H1 (cell line): ENCODE data around the gene GLRA1.

Experiments used
- CHD1 ChIP-seq: IDR thresholded peaks from 2 replicates; pipeline ENCODE4 v1.6.1; 2012; ENCODE audit warnings: low read depth, low read length, improper control_type of control experiment
- EP300 ChIP-seq, 2 experiments: IDR thresholded peaks; 1 replicate in 1 of 2; 2 replicates in 1 of 2; pipeline ENCODE4 v1.6.1; 2011 to 2012; ENCODE audit warnings: low read depth in 2 of 2, low read length in 2 of 2, mild to moderate bottlenecking in 2 of 2, borderline replicate concordance in 1 of 2, inconsistent platforms in 1 of 2, moderate library complexity in 1 of 2
- EZH2 ChIP-seq: fragments of 200-600 bp; sonication (generic); IDR thresholded peaks from 2 replicates; pipeline ENCODE4 v1.7.1; 2012; ENCODE audit warnings: low read depth, mild to moderate bottlenecking, moderate library complexity, low read length, inconsistent platforms; ENCODE audit not compliant: severe bottlenecking
- JUN ChIP-seq: IDR thresholded peaks from 2 replicates; pipeline ENCODE4 v1.6.1; 2011; ENCODE audit warnings: low read depth, mild to moderate bottlenecking, improper control_type of control experiment, low read length
- POLR2AphosphoS5 ChIP-seq: IDR thresholded peaks from 2 replicates; pipeline ENCODE4 v1.6.1; 2011; ENCODE audit warnings: low read depth, low read length
- SP2 ChIP-seq: IDR thresholded peaks from 2 replicates; pipeline ENCODE4 v1.6.1; 2012; ENCODE audit warnings: mild to moderate bottlenecking, low read length, inconsistent platforms
- SP4 ChIP-seq: IDR thresholded peaks from 2 replicates; pipeline ENCODE4 v1.6.1; 2012; ENCODE audit warnings: low read length, inconsistent platforms
- TAF1 ChIP-seq: IDR thresholded peaks from 2 replicates; pipeline ENCODE4 v1.6.1; 2011; ENCODE audit warnings: mild to moderate bottlenecking, low read depth, low read length
- ZNF274 ChIP-seq: IDR thresholded peaks from 2 replicates; pipeline ENCODE4 v1.7.0; 2012; ENCODE audit warnings: low read length, borderline replicate concordance; ENCODE audit errors: extremely low read depth
- TF ChIP-seq, protein P1 (sequence below), 3 experiments: IDR thresholded peaks; 1 replicate in 2 of 3; 2 replicates in 1 of 3; pipeline versions ENCODE4 v1.5.1 to v1.6.1; 2011; ENCODE audit warnings: low read length in 3 of 3, mild to moderate bottlenecking in 3 of 3, inconsistent platforms in 2 of 3, low read depth in 1 of 3, moderate library complexity in 1 of 3; ENCODE audit not compliant: insufficient read depth in 1 of 3; ENCODE audit errors: control extremely low read depth in 1 of 3

DNA sequence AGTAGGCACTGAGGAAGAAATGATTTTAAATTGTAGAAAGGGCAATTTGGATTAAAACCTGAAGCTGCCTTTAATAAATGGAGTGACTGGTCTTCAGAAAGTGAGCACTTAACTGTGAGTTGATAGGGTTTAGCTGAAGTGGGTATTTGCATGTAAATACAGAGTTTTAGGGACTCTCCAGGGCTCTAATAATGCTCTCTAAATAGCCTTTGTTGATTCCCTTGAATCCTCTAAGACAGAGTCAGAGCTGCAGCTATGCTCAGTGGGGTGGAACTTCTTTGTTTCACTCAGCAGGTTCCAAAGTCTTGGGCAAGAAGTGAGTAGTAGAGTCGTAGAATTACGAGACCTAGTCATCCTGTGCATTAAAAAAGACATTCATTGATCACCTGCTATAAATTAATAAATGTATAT, 21.4 kb downstream of the GLRA1 start:
- TF ChIP-seq TAF1 (no peak), EZH2 (no peak), EP300 (IDR thresholded peaks at IDR 0.05; ENCODE audit: borderline replicate concordance in 1 of 2, low read depth in 2 of 2, low read length in 2 of 2) (peak in 1 of 2 experiments; percentile 84; a peak in 1 of 3 replicates), CHD1 (no peak), JUN (no peak), POLR2AphosphoS5 (peak; percentile 39; the same call in 1 of the 2 replicates), SP2 (no peak), ZNF274 (no peak), SP4 (no peak)
- TF ChIP-seq, protein P1, sequence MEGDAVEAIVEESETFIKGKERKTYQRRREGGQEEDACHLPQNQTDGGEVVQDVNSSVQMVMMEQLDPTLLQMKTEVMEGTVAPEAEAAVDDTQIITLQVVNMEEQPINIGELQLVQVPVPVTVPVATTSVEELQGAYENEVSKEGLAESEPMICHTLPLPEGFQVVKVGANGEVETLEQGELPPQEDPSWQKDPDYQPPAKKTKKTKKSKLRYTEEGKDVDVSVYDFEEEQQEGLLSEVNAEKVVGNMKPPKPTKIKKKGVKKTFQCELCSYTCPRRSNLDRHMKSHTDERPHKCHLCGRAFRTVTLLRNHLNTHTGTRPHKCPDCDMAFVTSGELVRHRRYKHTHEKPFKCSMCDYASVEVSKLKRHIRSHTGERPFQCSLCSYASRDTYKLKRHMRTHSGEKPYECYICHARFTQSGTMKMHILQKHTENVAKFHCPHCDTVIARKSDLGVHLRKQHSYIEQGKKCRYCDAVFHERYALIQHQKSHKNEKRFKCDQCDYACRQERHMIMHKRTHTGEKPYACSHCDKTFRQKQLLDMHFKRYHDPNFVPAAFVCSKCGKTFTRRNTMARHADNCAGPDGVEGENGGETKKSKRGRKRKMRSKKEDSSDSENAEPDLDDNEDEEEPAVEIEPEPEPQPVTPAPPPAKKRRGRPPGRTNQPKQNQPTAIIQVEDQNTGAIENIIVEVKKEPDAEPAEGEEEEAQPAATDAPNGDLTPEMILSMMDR (IDR thresholded peaks at IDR 0.05; ENCODE audit: control extremely low read depth in 1 of 3, insufficient read depth in 1 of 3, low read depth in 1 of 3, low read length in 3 of 3): no peak
